WTC11 (cell line): ENCODE data around the gene MYO7B. TPM values are rescaled to one million over a fixed set of nuclear protein-coding genes. Genes with fewer than 3 reads are reported as not detected.

Source experiments
- ATAC-seq: fragments of 200-7000 bp; cut with Tn5 transposase; 2 replicates; pipeline ENCODE4 v1.10.0; 2021; ENCODE audit warnings: mild to moderate bottlenecking, moderate library complexity
- CTCF ChIA-PET: fragments of 300-600 bp; sonication (Branson Sonifier 250); formaldehyde crosslinking; loops from one replicate; lab custom pipeline; 2021; ENCODE audit warnings: antibody characterized with exemption; lab: Charles Lee
- POLR2A ChIA-PET: fragments of 350-600 bp; sonication (Branson Sonifier 250); formaldehyde crosslinking; loops from one replicate; lab custom pipeline; 2021; ENCODE audit warnings: antibody characterized with exemption; lab: Charles Lee
- DNase-seq: peaks from one replicate; pipeline ENCODE4 v3.0.0; 2021; ENCODE audit warnings: low spot score
- H3K27ac Mint-ChIP-seq: 2 replicates; pipeline ENCODE4 v1.8.0; 2021; ENCODE audit warnings: mixed read lengths
- H3K27me3 Mint-ChIP-seq: 2 replicates; pipeline ENCODE4 v1.8.0; 2021; ENCODE audit warnings: low read depth, mild to moderate bottlenecking, moderate library complexity, mixed read lengths
- H3K36me3 Mint-ChIP-seq: 2 replicates; pipeline ENCODE4 v1.8.0; 2021; ENCODE audit warnings: mixed read lengths
- H3K4me1 Mint-ChIP-seq: 2 replicates; pipeline ENCODE4 v1.8.0; 2022; ENCODE audit warnings: mixed read lengths
- H3K4me3 Mint-ChIP-seq: 2 replicates; pipeline ENCODE4 v1.8.0; 2021; ENCODE audit warnings: mild to moderate bottlenecking, moderate library complexity, mixed read lengths
- H3K9me3 Mint-ChIP-seq: 2 replicates; pipeline ENCODE4 v1.8.0; 2021; ENCODE audit warnings: mixed read lengths
- ATF6 ChIP-seq: sonication (generic); formaldehyde crosslinking; IDR thresholded peaks from 2 replicates; pipeline ENCODE4 v1.8.1; 2023; ENCODE audit warnings: mild to moderate bottlenecking, missing genetic modification reagents
- CREB1 ChIP-seq: sonication (generic); formaldehyde crosslinking; IDR thresholded peaks from 2 replicates; pipeline ENCODE4 v1.8.0; 2023; ENCODE audit warnings: mild to moderate bottlenecking, missing genetic modification reagents
- ETV6 ChIP-seq: sonication (generic); formaldehyde crosslinking; IDR thresholded peaks from 2 replicates; pipeline ENCODE4 v1.8.1; 2022; ENCODE audit warnings: mild to moderate bottlenecking, missing genetic modification reagents
- JAZF1 ChIP-seq: fragments of 250-450 bp; sonication (Bioruptor Pico); IDR thresholded peaks from 2 replicates; pipeline ENCODE4 v1.9.0; 2021; ENCODE audit warnings: moderate library complexity, mild to moderate bottlenecking, inconsistent platforms
- MXD4 ChIP-seq: fragments of 250-450 bp; sonication (Bioruptor Pico); IDR thresholded peaks from 2 replicates; pipeline ENCODE4 v1.8.0; 2021; ENCODE audit warnings: mild to moderate bottlenecking, moderate library complexity, borderline replicate concordance
- NFE2L1 ChIP-seq: sonication (generic); formaldehyde crosslinking; IDR thresholded peaks from 2 replicates; pipeline ENCODE4 v1.8.1; 2023; ENCODE audit warnings: missing genetic modification reagents
- NR2C2 ChIP-seq: sonication (generic); formaldehyde crosslinking; IDR thresholded peaks from 2 replicates; pipeline ENCODE4 v1.8.0; 2022; ENCODE audit warnings: mild to moderate bottlenecking, missing genetic modification reagents
- PRDM15 ChIP-seq: sonication (generic); formaldehyde crosslinking; IDR thresholded peaks from 2 replicates; pipeline ENCODE4 v1.8.0; 2022; ENCODE audit warnings: missing genetic modification reagents
- PREB ChIP-seq: sonication (generic); formaldehyde crosslinking; IDR thresholded peaks from 2 replicates; pipeline ENCODE4 v1.8.1; 2022; ENCODE audit warnings: mild to moderate bottlenecking, missing genetic modification reagents, moderate library complexity, borderline replicate concordance
- RORB ChIP-seq: fragments of 250-450 bp; sonication (Bioruptor Pico); IDR thresholded peaks from 2 replicates; pipeline ENCODE4 v1.9.0; 2021; ENCODE audit warnings: mild to moderate bottlenecking
- SMAD4 ChIP-seq: sonication (generic); formaldehyde crosslinking; IDR thresholded peaks from 2 replicates; pipeline ENCODE4 v1.8.0; 2022; ENCODE audit warnings: mild to moderate bottlenecking, missing genetic modification reagents
- STAT6 ChIP-seq: sonication (generic); formaldehyde crosslinking; conservative IDR thresholded peaks from 2 replicates; pipeline ENCODE4 v1.8.1; 2023; ENCODE audit warnings: mild to moderate bottlenecking, low read depth, missing genetic modification reagents, moderate library complexity
- TCF7 ChIP-seq: sonication (generic); formaldehyde crosslinking; IDR thresholded peaks from 2 replicates; pipeline ENCODE4 v1.8.0; 2022; ENCODE audit warnings: mild to moderate bottlenecking, low read depth, missing genetic modification reagents, moderate library complexity
- TEAD1 ChIP-seq: sonication (generic); formaldehyde crosslinking; IDR thresholded peaks from 2 replicates; pipeline ENCODE4 v1.8.0; 2022; ENCODE audit warnings: mild to moderate bottlenecking, missing genetic modification reagents
- ZNF317 ChIP-seq: sonication (generic); formaldehyde crosslinking; IDR thresholded peaks from 2 replicates; pipeline ENCODE4 v1.8.1; 2023; ENCODE audit warnings: low read depth, mild to moderate bottlenecking, moderate library complexity, missing genetic modification reagents, borderline replicate concordance
- ZNF423 ChIP-seq: fragments of 250-450 bp; sonication (Bioruptor Pico); IDR thresholded peaks from 2 replicates; pipeline ENCODE4 v2.1.2; 2022; ENCODE audit warnings: mild to moderate bottlenecking, moderate library complexity
- total RNA-seq: library from RNA; stranded (reverse); gene quantifications from 3 replicates; pipeline ENCODE4 v1.2.3, GENCODE V29; 2021
- TF ChIP-seq, protein P1 (sequence below): fragments of 200-600 bp; IDR thresholded peaks from 2 replicates; pipeline ENCODE4 v1.8.0; 2022; ENCODE audit warnings: antibody characterized with exemption
- TF ChIP-seq, protein P2 (sequence below): sonication (generic); formaldehyde crosslinking; conservative IDR thresholded peaks from 2 replicates; pipeline ENCODE4 v1.8.1; 2022; ENCODE audit warnings: mild to moderate bottlenecking, missing genetic modification reagents
- TF ChIP-seq, protein P3 (sequence below): sonication (generic); formaldehyde crosslinking; IDR thresholded peaks from 2 replicates; pipeline ENCODE4 v1.8.0; 2022; ENCODE audit warnings: mild to moderate bottlenecking, missing genetic modification reagents

Gene MYO7B
- total RNA-seq, 1 experiment from 2014 or later = not detected

GRCh38 chr2:127611076-127611925, 75.8 kb downstream of the MYO7B start (continued):
- TF ChIP-seq, protein P1, sequence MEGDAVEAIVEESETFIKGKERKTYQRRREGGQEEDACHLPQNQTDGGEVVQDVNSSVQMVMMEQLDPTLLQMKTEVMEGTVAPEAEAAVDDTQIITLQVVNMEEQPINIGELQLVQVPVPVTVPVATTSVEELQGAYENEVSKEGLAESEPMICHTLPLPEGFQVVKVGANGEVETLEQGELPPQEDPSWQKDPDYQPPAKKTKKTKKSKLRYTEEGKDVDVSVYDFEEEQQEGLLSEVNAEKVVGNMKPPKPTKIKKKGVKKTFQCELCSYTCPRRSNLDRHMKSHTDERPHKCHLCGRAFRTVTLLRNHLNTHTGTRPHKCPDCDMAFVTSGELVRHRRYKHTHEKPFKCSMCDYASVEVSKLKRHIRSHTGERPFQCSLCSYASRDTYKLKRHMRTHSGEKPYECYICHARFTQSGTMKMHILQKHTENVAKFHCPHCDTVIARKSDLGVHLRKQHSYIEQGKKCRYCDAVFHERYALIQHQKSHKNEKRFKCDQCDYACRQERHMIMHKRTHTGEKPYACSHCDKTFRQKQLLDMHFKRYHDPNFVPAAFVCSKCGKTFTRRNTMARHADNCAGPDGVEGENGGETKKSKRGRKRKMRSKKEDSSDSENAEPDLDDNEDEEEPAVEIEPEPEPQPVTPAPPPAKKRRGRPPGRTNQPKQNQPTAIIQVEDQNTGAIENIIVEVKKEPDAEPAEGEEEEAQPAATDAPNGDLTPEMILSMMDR = no peak
- TF ChIP-seq TCF7 (CRISPR knock-in tag) (no peak), PRDM15 (no peak), NFE2L1 (CRISPR knock-in tag) (no peak), NR2C2 (no peak), ZNF423 (no peak)
- TF ChIP-seq, protein P2, sequence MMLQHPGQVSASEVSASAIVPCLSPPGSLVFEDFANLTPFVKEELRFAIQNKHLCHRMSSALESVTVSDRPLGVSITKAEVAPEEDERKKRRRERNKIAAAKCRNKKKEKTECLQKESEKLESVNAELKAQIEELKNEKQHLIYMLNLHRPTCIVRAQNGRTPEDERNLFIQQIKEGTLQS = no peak
- TF ChIP-seq, all 79 proteins: peak for 0

DNA sequence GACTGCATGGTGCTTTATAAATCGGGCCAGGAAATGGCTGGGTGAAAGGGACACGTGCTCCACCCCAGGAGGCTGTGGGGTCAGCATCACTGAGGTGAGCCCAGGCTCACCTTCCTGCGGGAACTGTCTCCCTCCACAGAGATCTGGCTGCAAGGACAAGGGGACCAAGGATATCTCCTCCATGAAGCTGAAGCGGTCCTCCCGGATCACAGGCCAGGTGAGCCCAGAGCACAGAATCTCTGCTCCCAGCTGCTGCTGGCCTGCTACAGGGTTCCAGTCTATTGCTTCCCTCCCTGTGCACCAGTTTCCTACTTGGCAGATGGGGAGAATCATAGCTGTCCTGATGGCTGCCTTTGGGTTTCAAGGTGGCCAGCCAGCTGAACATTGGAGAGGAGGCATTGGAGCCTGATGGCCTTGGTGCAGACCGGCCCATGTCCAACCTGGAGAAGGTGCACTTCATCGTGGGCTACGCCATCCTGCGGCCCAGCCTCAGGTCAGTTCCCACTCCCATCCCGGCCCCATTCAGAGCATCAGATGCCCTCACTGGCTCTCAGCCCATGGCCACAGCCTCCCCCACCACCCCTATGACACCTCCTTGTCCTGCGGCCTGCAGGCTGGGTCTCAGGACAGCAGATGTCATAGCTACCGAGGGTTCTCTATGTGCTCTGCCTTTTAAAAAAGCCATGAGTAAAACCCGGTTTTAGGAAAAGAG, 76.8 kb downstream of the MYO7B start:
- H3K27ac Mint-ChIP-seq = no peak overlapping the region
- ATAC-seq (no peak), DNase-seq (no peak)
- no peak overlapping the region for H3K4me3 Mint-ChIP-seq
- H3K9me3 Mint-ChIP-seq = peaks cover 21% of the 10 kb centered on the region
- TF ChIP-seq, protein P3, sequence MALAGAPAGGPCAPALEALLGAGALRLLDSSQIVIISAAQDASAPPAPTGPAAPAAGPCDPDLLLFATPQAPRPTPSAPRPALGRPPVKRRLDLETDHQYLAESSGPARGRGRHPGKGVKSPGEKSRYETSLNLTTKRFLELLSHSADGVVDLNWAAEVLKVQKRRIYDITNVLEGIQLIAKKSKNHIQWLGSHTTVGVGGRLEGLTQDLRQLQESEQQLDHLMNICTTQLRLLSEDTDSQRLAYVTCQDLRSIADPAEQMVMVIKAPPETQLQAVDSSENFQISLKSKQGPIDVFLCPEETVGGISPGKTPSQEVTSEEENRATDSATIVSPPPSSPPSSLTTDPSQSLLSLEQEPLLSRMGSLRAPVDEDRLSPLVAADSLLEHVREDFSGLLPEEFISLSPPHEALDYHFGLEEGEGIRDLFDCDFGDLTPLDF (CRISPR knock-in tag) = no peak
- TF ChIP-seq ETV6 (no peak), RORB (CRISPR knock-in tag) (no peak)
- CTCF ChIA-PET = interaction anchor here (1.4 kb wide), 1 partner anchor 21 kb away, joined by 7 read pairs; no protein-coding TSS in a partner anchor
- H3K27me3 Mint-ChIP-seq = no peaks in the 10 kb centered on the region
- POLR2A ChIA-PET = no interaction called here
- H3K4me1 Mint-ChIP-seq = no peaks in the 10 kb centered on the region
- H3K36me3 Mint-ChIP-seq = peaks cover 4% of the 10 kb centered on the region; the same call in 1 of the 2 replicates

- Mint-ChIP-seq H3K27me3 (no peaks in the 10 kb centered on the region), H3K36me3 (peaks cover 4% of the 10 kb centered on the region; the same call in 1 of the 2 replicates), H3K4me1 (no peaks in the 10 kb centered on the region), H3K9me3 (peaks cover 21% of the 10 kb centered on the region), H3K4me3 (no peak overlapping the region), H3K27ac (no peak overlapping the region)
- DNase-seq = no peak
- POLR2A ChIA-PET = no interaction called here
- no peak for ATAC-seq
- TF ChIP-seq ATF6 (CRISPR knock-in tag) (no peak), STAT6 (CRISPR knock-in tag) (no peak), SMAD4 (CRISPR knock-in tag) (no peak), JAZF1 (CRISPR knock-in tag) (no peak), ZNF317 (CRISPR knock-in tag) (no peak), CREB1 (no peak), TEAD1 (CRISPR knock-in tag) (no peak), PREB (CRISPR knock-in tag) (no peak), MXD4 (CRISPR knock-in tag) (no peak)
- CTCF ChIA-PET = interaction anchor here (0.8 to 1.5 kb wide), 3 partner anchors 23 to 82 kb away, joined by 3 to 4 read pairs (median 3); no protein-coding TSS in a partner anchor
These were observed 78.8 kb downstream of the MYO7B start for GRCh38 chr2:127614246-127614645.
